T-helper 1 cell treated with Interleukin-12 subunit alpha and Interleukin-12 subunit beta and Interleukin-4 antibody, amounts not matched to agents 30 μg/mL and 1 μg/mL, for 36 hours (primary cell): ENCODE data around the gene SERPINE3.

ENCODE experiments used
- H3K27ac Mint-ChIP-seq: one replicate; pipeline ENCODE4 v1.8.0; 2021; ENCODE audit warnings: mild to moderate bottlenecking, mixed read lengths
- H3K27me3 Mint-ChIP-seq: one replicate; pipeline ENCODE4 v1.8.0; 2021; ENCODE audit warnings: low read depth, mixed read lengths
- H3K36me3 Mint-ChIP-seq: one replicate; pipeline ENCODE4 v1.8.0; 2021; ENCODE audit warnings: low read depth, mixed read lengths
- H3K4me1 Mint-ChIP-seq: one replicate; pipeline ENCODE4 v1.8.0; 2021; ENCODE audit warnings: low read depth, mixed read lengths
- H3K4me3 Mint-ChIP-seq: one replicate; pipeline ENCODE4 v1.8.0; 2021; ENCODE audit warnings: mild to moderate bottlenecking, moderate library complexity, mixed read lengths
- H3K9me3 Mint-ChIP-seq: one replicate; pipeline ENCODE4 v1.8.0; 2021; ENCODE audit warnings: mixed read lengths

SERPINE3 gene

GRCh38 chr13:51364404-51365008 lies 25.0 kb downstream of the SERPINE3 start:
- H3K4me1 Mint-ChIP-seq: peaks cover 3% of the 10 kb centered on the region
- no peak overlapping the region for H3K4me3 Mint-ChIP-seq
- peaks cover 44% of the 10 kb centered on the region for H3K36me3 Mint-ChIP-seq
- no peaks in the 10 kb centered on the region for H3K27me3 Mint-ChIP-seq
- H3K27ac Mint-ChIP-seq: no peak overlapping the region
- no peaks in the 10 kb centered on the region for H3K9me3 Mint-ChIP-seq

GRCh38 chr13:51370116-51370515 lies 30.6 kb downstream of the SERPINE3 start:
- no peaks in the 10 kb centered on the region for H3K27me3 Mint-ChIP-seq
- H3K9me3 Mint-ChIP-seq: no peaks in the 10 kb centered on the region
- H3K27ac Mint-ChIP-seq: no peak overlapping the region
- no peak overlapping the region for H3K4me3 Mint-ChIP-seq
- peaks cover 3% of the 10 kb centered on the region for H3K4me1 Mint-ChIP-seq
- peaks cover 22% of the 10 kb centered on the region for H3K36me3 Mint-ChIP-seq

- Mint-ChIP-seq H3K4me1 (peaks cover 3% of the 10 kb centered on the region), H3K36me3 (peaks cover 24% of the 10 kb centered on the region), H3K4me3 (no peak overlapping the region), H3K9me3 (no peaks in the 10 kb centered on the region), H3K27ac (no peak overlapping the region), H3K27me3 (no peaks in the 10 kb centered on the region)
Observed at GRCh38 chr13:51370811-51371210, 31.3 kb downstream of the SERPINE3 start.

- Mint-ChIP-seq H3K9me3 (no peaks in the 10 kb centered on the region), H3K36me3 (peaks cover 26% of the 10 kb centered on the region), H3K4me3 (no peak overlapping the region), H3K4me1 (peaks cover 3% of the 10 kb centered on the region), H3K27me3 (no peaks in the 10 kb centered on the region), H3K27ac (no peak overlapping the region)
Observed at GRCh38 chr13:51371768-51372399, 32.4 kb downstream of the SERPINE3 start.

- H3K27me3 Mint-ChIP-seq: no peaks in the 10 kb centered on the region
- no peaks in the 10 kb centered on the region for H3K9me3 Mint-ChIP-seq
- peaks cover 34% of the 10 kb centered on the region for H3K36me3 Mint-ChIP-seq
- H3K27ac Mint-ChIP-seq: no peak overlapping the region
- H3K4me3 Mint-ChIP-seq: no peak overlapping the region
- H3K4me1 Mint-ChIP-seq: peaks cover 3% of the 10 kb centered on the region
Observed at GRCh38 chr13:51373451-51373850, 34.0 kb downstream of the SERPINE3 start.

GRCh38 chr13:51380269-51380668 lies 40.8 kb downstream of the SERPINE3 start:
- H3K36me3 Mint-ChIP-seq: peaks cover 37% of the 10 kb centered on the region
- no peaks in the 10 kb centered on the region for H3K4me1 Mint-ChIP-seq
- H3K27me3 Mint-ChIP-seq: no peaks in the 10 kb centered on the region
- no peak overlapping the region for H3K27ac Mint-ChIP-seq
- no peaks in the 10 kb centered on the region for H3K9me3 Mint-ChIP-seq
- H3K4me3 Mint-ChIP-seq: no peak overlapping the region

GRCh38 chr13:51385114-51385513 lies 45.6 kb downstream of the SERPINE3 start:
- peaks cover 5% of the 10 kb centered on the region for H3K4me1 Mint-ChIP-seq
- H3K4me3 Mint-ChIP-seq: no peak overlapping the region
- peaks cover 22% of the 10 kb centered on the region for H3K36me3 Mint-ChIP-seq
- H3K27me3 Mint-ChIP-seq: no peaks in the 10 kb centered on the region
- H3K27ac Mint-ChIP-seq: no peak overlapping the region
- no peaks in the 10 kb centered on the region for H3K9me3 Mint-ChIP-seq

- Mint-ChIP-seq H3K9me3 (no peaks in the 10 kb centered on the region), H3K4me3 (no peak overlapping the region), H3K4me1 (peaks cover 21% of the 10 kb centered on the region), H3K36me3 (peaks cover 16% of the 10 kb centered on the region), H3K27me3 (no peaks in the 10 kb centered on the region), H3K27ac (no peak overlapping the region)
Observed at GRCh38 chr13:51394724-51395123, 55.2 kb downstream of the SERPINE3 start.

- Mint-ChIP-seq H3K27me3 (no peaks in the 10 kb centered on the region), H3K36me3 (peaks cover 21% of the 10 kb centered on the region), H3K27ac (no peak overlapping the region), H3K9me3 (no peaks in the 10 kb centered on the region), H3K4me3 (no peak overlapping the region), H3K4me1 (peaks cover 25% of the 10 kb centered on the region)
Observed at GRCh38 chr13:51396352-51396751, 56.9 kb downstream of the SERPINE3 start.

- Mint-ChIP-seq H3K4me1 (peaks cover 23% of the 10 kb centered on the region), H3K27me3 (no peaks in the 10 kb centered on the region), H3K36me3 (peaks cover 19% of the 10 kb centered on the region), H3K9me3 (no peaks in the 10 kb centered on the region), H3K27ac (no peak overlapping the region), H3K4me3 (no peak overlapping the region)
Observed at GRCh38 chr13:51397262-51397941, 57.9 kb downstream of the SERPINE3 start.

- peaks cover 15% of the 10 kb centered on the region for H3K4me1 Mint-ChIP-seq
Observed at GRCh38 chr13:51405176-51405575, 65.7 kb downstream of the SERPINE3 start.

GRCh38 chr13:51412431-51412830 lies 72.9 kb downstream of the SERPINE3 start:
- Mint-ChIP-seq H3K4me3 (no peak overlapping the region), H3K36me3 (peaks cover 32% of the 10 kb centered on the region), H3K4me1 (peaks cover 18% of the 10 kb centered on the region)

More at GRCh38 chr13:51405176-51405575, 65.7 kb downstream of the SERPINE3 start:
- Mint-ChIP-seq H3K27ac (no peak overlapping the region), H3K4me3 (no peak overlapping the region), H3K36me3 (peaks cover 36% of the 10 kb centered on the region), H3K9me3 (peaks cover 4% of the 10 kb centered on the region), H3K27me3 (no peaks in the 10 kb centered on the region)

More at GRCh38 chr13:51412431-51412830, 72.9 kb downstream of the SERPINE3 start:
- Mint-ChIP-seq H3K9me3 (peaks cover 17% of the 10 kb centered on the region), H3K27me3 (no peaks in the 10 kb centered on the region), H3K27ac (no peak overlapping the region)
